ENCODE data around the gene OR6Q1.

Gene OR6Q1

DNA sequence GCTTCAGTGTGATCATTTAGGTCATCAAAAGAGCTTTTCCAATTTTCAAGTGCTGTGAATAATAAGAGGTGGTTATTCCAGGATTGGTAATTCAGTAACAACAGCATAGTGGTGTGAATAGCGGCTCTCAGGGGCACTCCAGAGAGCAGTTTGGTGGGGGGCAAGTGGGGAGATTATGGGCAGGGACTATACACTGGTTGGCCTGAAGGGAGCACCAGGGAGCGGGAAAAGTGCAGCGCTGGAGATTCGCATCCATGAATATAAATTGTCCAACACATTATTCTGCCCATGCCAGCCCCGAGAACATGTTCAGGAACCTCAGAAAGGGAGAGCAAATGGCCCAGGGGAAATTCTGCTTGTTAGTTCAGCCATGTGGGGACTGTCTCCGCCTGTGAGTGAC lies 37.9 kb downstream of the OR6Q1 start:
- no peak overlapping the region for H3K4me3 Mint-ChIP-seq
- H3K9me3 Mint-ChIP-seq, result no peaks in the 10 kb centered on the region
- no peak for DNase-seq (ENCODE audit: low spot score)
- no peaks in the 10 kb centered on the region for H3K27me3 Mint-ChIP-seq (ENCODE audit: low read depth)
- H3K4me1 Mint-ChIP-seq (ENCODE audit: low read depth), result no peaks in the 10 kb centered on the region
- H3K36me3 Mint-ChIP-seq (ENCODE audit: low read depth), result no peaks in the 10 kb centered on the region
- H3K27ac Mint-ChIP-seq, result no peak overlapping the region

DNA sequence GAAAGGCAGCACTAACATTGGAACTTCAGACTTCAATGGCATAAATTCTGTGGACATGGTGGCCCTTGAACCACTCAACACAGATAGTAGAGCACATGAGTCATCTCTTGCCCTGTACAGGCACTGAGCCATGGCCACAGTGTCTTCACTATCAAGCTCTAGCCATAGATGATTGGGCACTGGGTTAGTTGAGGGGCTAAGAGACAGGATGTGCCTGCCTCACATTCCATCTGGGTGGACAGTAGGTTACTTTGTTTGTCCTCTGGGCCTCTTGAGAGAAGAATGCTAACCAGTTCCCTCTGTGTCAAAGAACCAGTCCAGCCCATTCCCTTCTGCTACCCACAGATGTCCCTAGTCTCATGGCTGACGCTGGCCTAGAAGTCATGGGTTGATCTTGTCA lies 39.8 kb downstream of the OR6Q1 start:
- DNase-seq (ENCODE audit: low spot score), result no peak
- Mint-ChIP-seq H3K27ac (no peak overlapping the region), H3K4me3 (no peak overlapping the region), H3K4me1 (ENCODE audit: low read depth) (no peaks in the 10 kb centered on the region), H3K36me3 (ENCODE audit: low read depth) (no peaks in the 10 kb centered on the region), H3K27me3 (ENCODE audit: low read depth) (no peaks in the 10 kb centered on the region), H3K9me3 (no peaks in the 10 kb centered on the region)

DNA sequence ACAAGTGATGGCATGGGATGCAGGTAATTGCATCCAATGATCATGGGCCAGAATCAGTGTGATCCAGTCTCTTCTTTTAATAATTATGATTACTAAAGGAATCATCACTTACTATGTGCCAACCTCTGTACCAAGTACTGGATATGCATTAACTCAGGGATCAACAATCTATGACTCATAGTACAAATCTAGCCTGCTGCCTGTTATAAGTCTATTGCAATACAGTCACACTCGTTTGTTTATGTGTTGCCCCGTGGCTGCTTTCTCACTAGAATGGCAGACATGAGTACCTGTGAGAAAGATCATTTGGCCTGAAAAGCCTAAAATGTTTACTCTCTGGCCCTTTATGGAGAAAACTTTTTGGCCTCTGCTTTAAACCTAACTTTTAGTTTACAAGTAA lies 45.0 kb downstream of the OR6Q1 start:
- no peaks in the 10 kb centered on the region for H3K9me3 Mint-ChIP-seq
- no peak overlapping the region for H3K4me3 Mint-ChIP-seq
- no peaks in the 10 kb centered on the region for H3K27me3 Mint-ChIP-seq (ENCODE audit: low read depth)
- H3K27ac Mint-ChIP-seq, result no peak overlapping the region
- H3K36me3 Mint-ChIP-seq (ENCODE audit: low read depth), result no peaks in the 10 kb centered on the region
- no peaks in the 10 kb centered on the region for H3K4me1 Mint-ChIP-seq (ENCODE audit: low read depth)
- no peak for DNase-seq (ENCODE audit: low spot score)
